Karpas-422 (cell line): ENCODE measurements around the gene TNFAIP3. TPM values are rescaled to one million over a fixed set of nuclear protein-coding genes. Genes with fewer than 3 reads are reported as not detected.
"Not testable (repeated sequence)": the region's sequence is repeated elsewhere in the genome, so short reads cannot be mapped to it uniquely, and the experiment has no call there.

Experiments used
- DNase-seq: peaks from one replicate; pipeline ENCODE4 v3.0.0-alpha.2; 2015
- H2AFZ ChIP-seq: fragments of 200-600 bp; sonication (generic); 2 replicates; pipeline ENCODE4 v1.6.1; 2014; ENCODE audit warnings: antibody characterized with exemption, low read length, mixed read lengths
- H3K27ac ChIP-seq: fragments of 200-600 bp; sonication (generic); 2 replicates; pipeline ENCODE4 v1.5.1; 2014; ENCODE audit warnings: mild to moderate bottlenecking, low read length, moderate library complexity
- H3K27me3 ChIP-seq: fragments of 200-600 bp; sonication (generic); 2 replicates; pipeline ENCODE4 v1.6.1; 2014; ENCODE audit warnings: low read length, mixed read lengths
- H3K36me3 ChIP-seq: fragments of 200-600 bp; sonication (generic); 2 replicates; pipeline ENCODE4 v1.6.1; 2014; ENCODE audit warnings: low read length, mixed read lengths; ENCODE audit not compliant: insufficient read depth
- H3K4me1 ChIP-seq: fragments of 200-600 bp; sonication (generic); 2 replicates; pipeline ENCODE4 v1.6.1; 2014; ENCODE audit warnings: mild to moderate bottlenecking, low read length, mixed read lengths
- H3K4me2 ChIP-seq: fragments of 200-600 bp; sonication (generic); 2 replicates; pipeline ENCODE4 v1.6.1; 2014; ENCODE audit warnings: low read length, low read depth, mild to moderate bottlenecking; ENCODE audit not compliant: poor library complexity, severe bottlenecking
- H3K4me3 ChIP-seq: fragments of 200-600 bp; sonication (generic); 2 replicates; pipeline ENCODE4 v1.5.1; 2014; ENCODE audit warnings: mild to moderate bottlenecking, antibody characterized with exemption, low read length, mixed read lengths
- H3K79me2 ChIP-seq: fragments of 200-600 bp; sonication (generic); 2 replicates; pipeline ENCODE4 v1.6.1; 2014; ENCODE audit warnings: mild to moderate bottlenecking, low read length, mixed read lengths
- H3K9ac ChIP-seq: fragments of 200-600 bp; sonication (generic); 2 replicates; pipeline ENCODE4 v1.6.0; 2014; ENCODE audit warnings: low read length
- H3K9me2 ChIP-seq: fragments of 200-600 bp; sonication (generic), shearing (Covaris generic); replicated peaks from 2 replicates; pipeline ENCODE4 v1.6.0; 2014; ENCODE audit warnings: mild to moderate bottlenecking, low read length, moderate library complexity; ENCODE audit not compliant: insufficient read depth
- H3K9me3 ChIP-seq: fragments of 300-700, 200-600 bp; sonication (generic); 2 replicates; pipeline ENCODE4 v1.6.1; 2014; ENCODE audit warnings: low read length, mixed read lengths
- H4K20me1 ChIP-seq: fragments of 200-600 bp; sonication (generic); 2 replicates; pipeline ENCODE4 v1.6.1; 2014; ENCODE audit warnings: mild to moderate bottlenecking, antibody characterized with exemption, low read length, low read depth; ENCODE audit not compliant: insufficient read depth
- total RNA-seq: library from RNA; depleted of rRNA; stranded (reverse); fragments of >200 nt; shearing (Covaris generic); gene quantifications from 2 replicates; pipeline ENCODE4 v1.2.3, GENCODE V29; 2014; ENCODE audit warnings: low replicate concordance

The TNFAIP3 gene
- total RNA-seq, 1 experiment from 2014 or later = 0.75 TPM

- H4K20me1 ChIP-seq, H3K9me3 ChIP-seq, H3K4me1 ChIP-seq, DNase-seq, H3K9ac ChIP-seq, H3K4me3 ChIP-seq, H3K4me2 ChIP-seq, H3K9me2 ChIP-seq, H2AFZ ChIP-seq, H3K27me3 ChIP-seq, H3K27ac ChIP-seq, H3K79me2 ChIP-seq, H3K36me3 ChIP-seq: not testable (repeated sequence)
Observed at GRCh38 chr6:137884910-137885229, 17.8 kb downstream of the TNFAIP3 start.

- H3K9ac ChIP-seq, H3K4me1 ChIP-seq, H3K27ac ChIP-seq, H3K79me2 ChIP-seq, H2AFZ ChIP-seq, H3K9me3 ChIP-seq, H3K27me3 ChIP-seq, H3K4me2 ChIP-seq, DNase-seq, H3K36me3 ChIP-seq, H3K4me3 ChIP-seq, H4K20me1 ChIP-seq, H3K9me2 ChIP-seq: not testable (repeated sequence)
Observed at GRCh38 chr6:137886226-137886625, 19.2 kb downstream of the TNFAIP3 start.

GRCh38 chr6:137890983-137891537, 24.0 kb downstream of the TNFAIP3 start:
- no peaks in the 10 kb centered on the region for H3K9me3 ChIP-seq

GRCh38 chr6:137892271-137892708, 25.2 kb downstream of the TNFAIP3 start:
- H2AFZ ChIP-seq = no peak overlapping the region
- H3K4me1 ChIP-seq = no peaks in the 10 kb centered on the region
- H3K36me3 ChIP-seq = no peaks in the 10 kb centered on the region
- H3K27me3 ChIP-seq = no peaks in the 10 kb centered on the region
- H3K27ac ChIP-seq = no peak overlapping the region
- no peaks in the 10 kb centered on the region for H3K79me2 ChIP-seq
- no peak overlapping the region for H3K4me3 ChIP-seq
- H3K9me3 ChIP-seq = no peaks in the 10 kb centered on the region
- H4K20me1 ChIP-seq = no peaks in the 10 kb centered on the region
- H3K4me2 ChIP-seq = no peak overlapping the region
- H3K9me2 ChIP-seq = no peaks in the 10 kb centered on the region
- DNase-seq = no peak
- no peak overlapping the region for H3K9ac ChIP-seq

More at GRCh38 chr6:137890983-137891537, 24.0 kb downstream of the TNFAIP3 start:
- Histone ChIP-seq H3K9ac (no peak overlapping the region), H3K36me3 (no peaks in the 10 kb centered on the region), H3K4me1 (no peaks in the 10 kb centered on the region), H2AFZ (no peak overlapping the region), H4K20me1 (no peaks in the 10 kb centered on the region), H3K9me2 (no peaks in the 10 kb centered on the region), H3K27me3 (no peaks in the 10 kb centered on the region), H3K4me3 (no peak overlapping the region), H3K4me2 (no peak overlapping the region), H3K27ac (no peak overlapping the region), H3K79me2 (no peaks in the 10 kb centered on the region)
- DNase-seq = no peak

GRCh38 chr6:137893181-137893580, 26.1 kb downstream of the TNFAIP3 start:
- H2AFZ ChIP-seq = no peak overlapping the region
- H3K27me3 ChIP-seq = no peaks in the 10 kb centered on the region
- no peak overlapping the region for H3K4me2 ChIP-seq
- H4K20me1 ChIP-seq = no peaks in the 10 kb centered on the region
- no peaks in the 10 kb centered on the region for H3K79me2 ChIP-seq
- H3K9me3 ChIP-seq = no peaks in the 10 kb centered on the region
- no peak overlapping the region for H3K9ac ChIP-seq
- no peak overlapping the region for H3K27ac ChIP-seq
- no peaks in the 10 kb centered on the region for H3K9me2 ChIP-seq
- no peaks in the 10 kb centered on the region for H3K36me3 ChIP-seq
- no peak overlapping the region for H3K4me3 ChIP-seq
- H3K4me1 ChIP-seq = no peaks in the 10 kb centered on the region
- no peak for DNase-seq

- no peak for DNase-seq
- Histone ChIP-seq H2AFZ (no peak overlapping the region), H3K9ac (no peak overlapping the region), H3K79me2 (no peaks in the 10 kb centered on the region), H3K4me1 (no peaks in the 10 kb centered on the region), H3K27ac (no peak overlapping the region), H3K4me3 (no peak overlapping the region), H3K36me3 (no peaks in the 10 kb centered on the region), H3K4me2 (no peak overlapping the region), H3K27me3 (no peaks in the 10 kb centered on the region), H4K20me1 (no peaks in the 10 kb centered on the region), H3K9me2 (no peaks in the 10 kb centered on the region), H3K9me3 (no peaks in the 10 kb centered on the region)
Observed at GRCh38 chr6:137893726-137894125, 26.7 kb downstream of the TNFAIP3 start.

GRCh38 chr6:137894378-137894777, 27.3 kb downstream of the TNFAIP3 start:
- not testable (repeated sequence) for H3K4me2 ChIP-seq, H4K20me1 ChIP-seq, H3K4me1 ChIP-seq, H3K79me2 ChIP-seq, H3K9ac ChIP-seq, DNase-seq, H2AFZ ChIP-seq, H3K36me3 ChIP-seq, H3K27me3 ChIP-seq, H3K4me3 ChIP-seq, H3K27ac ChIP-seq, H3K9me3 ChIP-seq, H3K9me2 ChIP-seq

GRCh38 chr6:137894779-137895385, 27.8 kb downstream of the TNFAIP3 start:
- H2AFZ ChIP-seq = no peak overlapping the region

More at GRCh38 chr6:137894779-137895385, 27.8 kb downstream of the TNFAIP3 start:
- no peak for DNase-seq
- H3K4me2 ChIP-seq = no peak overlapping the region
- H3K4me3 ChIP-seq = no peak overlapping the region
- no peaks in the 10 kb centered on the region for H3K9me2 ChIP-seq
- H3K27me3 ChIP-seq = no peaks in the 10 kb centered on the region
- no peak overlapping the region for H3K9ac ChIP-seq
- H3K36me3 ChIP-seq = no peaks in the 10 kb centered on the region
- no peaks in the 10 kb centered on the region for H3K79me2 ChIP-seq
- H4K20me1 ChIP-seq = no peaks in the 10 kb centered on the region
- no peaks in the 10 kb centered on the region for H3K9me3 ChIP-seq
- no peaks in the 10 kb centered on the region for H3K4me1 ChIP-seq
- H3K27ac ChIP-seq = no peak overlapping the region
